ENCODE measurements around the gene TSSK6.

DNA sequence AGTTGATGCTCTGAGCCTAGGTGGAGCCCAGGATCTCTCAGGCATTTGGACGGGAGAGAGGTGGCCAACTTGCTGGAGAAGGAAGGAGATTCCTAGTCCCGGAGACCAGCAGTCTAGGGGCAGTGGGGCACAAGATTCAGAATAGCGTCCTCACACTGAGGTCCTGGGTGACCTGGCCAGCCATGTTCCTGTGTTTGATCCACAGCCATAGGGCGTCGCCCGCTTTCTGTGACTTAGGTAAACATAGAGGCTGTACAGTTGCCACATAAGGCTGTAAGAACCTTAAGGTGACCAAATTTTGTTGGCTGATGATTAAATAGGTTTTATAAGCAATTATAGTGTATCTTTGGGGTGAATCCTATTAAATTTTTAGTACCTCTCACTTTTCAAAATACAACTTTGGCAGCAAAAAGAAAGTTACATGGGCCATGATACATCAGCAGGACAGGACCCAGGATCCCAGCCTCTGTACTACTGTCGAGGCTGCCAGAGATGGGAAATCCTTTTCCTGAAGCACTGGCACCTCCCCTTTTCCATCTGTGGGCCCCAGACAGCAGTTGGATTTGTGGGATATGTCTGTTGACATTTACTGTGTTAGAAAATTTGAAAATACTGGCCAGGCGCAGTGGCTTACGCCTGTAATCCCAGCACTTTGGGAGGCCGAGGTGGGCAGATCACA, 37.5 kb downstream of the TSSK6 start:
- TF ChIP-seq POLR2A (IDR thresholded peaks at IDR 0.05) (no peak), CTCF (IDR thresholded peaks at IDR 0.05) (no peak), POLR2AphosphoS5 (IDR thresholded peaks at IDR 0.05) (no peak)

Measured in gastroesophageal sphincter (tissue), 3 donors.